ENCODE measurements around the gene TRAFD1.
"Not testable (repeated sequence)": the region's sequence is repeated elsewhere in the genome, so short reads cannot be mapped to it uniquely, and the experiment has no call there.

The TRAFD1 gene

GRCh38 chr12:112116232-112117060 is 8.9 kb upstream of the TRAFD1 start:
- no peak for DNase-seq (ENCODE audit: low read depth in 2 of 2)

- no peak for DNase-seq (ENCODE audit: low read depth in 2 of 2)
These were observed 7.7 kb upstream of the TRAFD1 start for GRCh38 chr12:112117685-112118084.

GRCh38 chr12:112121780-112122565 is 3.4 kb upstream of the TRAFD1 start:
- no peak for DNase-seq (ENCODE audit: low read depth in 2 of 2)

GRCh38 chr12:112122823-112123690 is 2.3 kb upstream of the TRAFD1 start:
- DNase-seq (ENCODE audit: low read depth in 2 of 2), result no peak

GRCh38 chr12:112124918-112125249 is 476 bp upstream of the TRAFD1 start:
- no peak for DNase-seq (ENCODE audit: low read depth in 2 of 2)

- DNase-seq (ENCODE audit: low read depth in 2 of 2), result no peak
These were observed 659 bp downstream of the TRAFD1 start for GRCh38 chr12:112126000-112126438.

GRCh38 chr12:112126911-112127310 is 1.6 kb downstream of the TRAFD1 start:
- no peak for DNase-seq (ENCODE audit: low read depth in 2 of 2)

- DNase-seq (ENCODE audit: low read depth in 2 of 2), result no peak
These were observed 5.2 kb downstream of the TRAFD1 start for GRCh38 chr12:112130441-112130998.

GRCh38 chr12:112131686-112132085 is 6.3 kb downstream of the TRAFD1 start:
- DNase-seq (ENCODE audit: low read depth in 2 of 2), result no peak

GRCh38 chr12:112133418-112133817 is 8.1 kb downstream of the TRAFD1 start:
- DNase-seq (ENCODE audit: low read depth in 2 of 2), result no peak

- DNase-seq (ENCODE audit: low read depth in 2 of 2), result no peak
These were observed 9.4 kb downstream of the TRAFD1 start for GRCh38 chr12:112134731-112135130.

- DNase-seq (ENCODE audit: low read depth in 2 of 2), result no peak
These were observed 15.4 kb downstream of the TRAFD1 start for GRCh38 chr12:112140728-112141127.

- no peak for DNase-seq (ENCODE audit: low read depth in 2 of 2)
These were observed 20.8 kb downstream of the TRAFD1 start for GRCh38 chr12:112146123-112146522.

- no peak for DNase-seq (ENCODE audit: low read depth in 2 of 2)
These were observed 22.7 kb downstream of the TRAFD1 start for GRCh38 chr12:112148031-112148513.

- no peak for DNase-seq (ENCODE audit: low read depth in 2 of 2)
These were observed 24.2 kb downstream of the TRAFD1 start for GRCh38 chr12:112149596-112149995.

GRCh38 chr12:112151766-112152541 is 26.6 kb downstream of the TRAFD1 start:
- no peak for DNase-seq (ENCODE audit: low read depth in 2 of 2)

GRCh38 chr12:112153181-112153892 is 28.0 kb downstream of the TRAFD1 start:
- DNase-seq (ENCODE audit: low read depth in 2 of 2), result no peak

GRCh38 chr12:112153893-112154219 is 28.5 kb downstream of the TRAFD1 start:
- DNase-seq (ENCODE audit: low read depth in 2 of 2), result no peak

- not testable (repeated sequence) for DNase-seq (ENCODE audit: low read depth in 2 of 2)
These were observed 33.2 kb downstream of the TRAFD1 start for GRCh38 chr12:112158461-112159145.

GRCh38 chr12:112159146-112159541 is 33.8 kb downstream of the TRAFD1 start:
- DNase-seq (ENCODE audit: low read depth in 2 of 2), result no peak
